Endodermal cell (in vitro differentiated cells): ENCODE data around the gene RASGEF1C. TPM values are rescaled to one million over a fixed set of nuclear protein-coding genes. Genes with fewer than 3 reads are reported as not detected.

Source experiments
- DNase-seq: peaks from one replicate; pipeline ENCODE4 v3.0.0-alpha.2; 2017
- H3K27ac ChIP-seq: 2 replicates; pipeline ENCODE4 v1.5.1; 2013; ENCODE audit warnings: mild to moderate bottlenecking, low read depth, low read length, moderate library complexity
- H3K27me3 ChIP-seq: 2 replicates; pipeline ENCODE4 v1.6.1; 2013; ENCODE audit warnings: mild to moderate bottlenecking, low read length, moderate library complexity; ENCODE audit not compliant: insufficient read depth, control insufficient read depth, poor library complexity, severe bottlenecking
- H3K36me3 ChIP-seq: 2 replicates; pipeline ENCODE4 v1.7.0; 2013; ENCODE audit warnings: mild to moderate bottlenecking, low read length, moderate library complexity; ENCODE audit not compliant: control insufficient read depth, insufficient read depth
- H3K4me1 ChIP-seq: one replicate; pipeline ENCODE4 v1.7.0; 2013; ENCODE audit warnings: low read length; ENCODE audit not compliant: control insufficient read depth, insufficient read depth
- H3K4me3 ChIP-seq: 2 replicates; pipeline ENCODE4 v1.5.1; 2013; ENCODE audit warnings: mild to moderate bottlenecking, low read length, moderate library complexity
- H3K9ac ChIP-seq: 2 replicates; pipeline ENCODE4 v1.6.1; 2013; ENCODE audit warnings: mild to moderate bottlenecking, low read length, moderate library complexity; ENCODE audit not compliant: poor library complexity, severe bottlenecking; ENCODE audit errors: extremely low read depth
- H3K9me3 ChIP-seq: 2 replicates; pipeline ENCODE4 v1.6.1; 2013; ENCODE audit warnings: mild to moderate bottlenecking, low read length, moderate library complexity; ENCODE audit not compliant: control insufficient read depth
- H3K27ac Mint-ChIP-seq: 2 replicates; pipeline ENCODE4 v1.8.0; 2020; ENCODE audit warnings: mixed read lengths
- H3K27me3 Mint-ChIP-seq: 2 replicates; pipeline ENCODE4 v1.8.0; 2021; ENCODE audit warnings: mild to moderate bottlenecking, mixed read lengths; ENCODE audit not compliant: insufficient read depth
- H3K36me3 Mint-ChIP-seq: 2 replicates; pipeline ENCODE4 v1.8.0; 2020; ENCODE audit warnings: low read depth, mixed read lengths
- H3K4me1 Mint-ChIP-seq: 2 replicates; pipeline ENCODE4 v1.8.0; 2020; ENCODE audit warnings: mixed read lengths
- H3K4me3 Mint-ChIP-seq: 2 replicates; pipeline ENCODE4 v1.8.0; 2020; ENCODE audit warnings: mild to moderate bottlenecking, moderate library complexity, mixed read lengths
- H3K9me3 Mint-ChIP-seq: 2 replicates; pipeline ENCODE4 v1.8.0; 2020; ENCODE audit warnings: mild to moderate bottlenecking, mixed read lengths
- WGBS, 2 experiments: methylation state at CpG; one replicate each; pipeline versions ENCODE4 v1.1.5 to v1.1.7; 2013; ENCODE audit warnings: missing lambda C conversion rate in 2 of 2, mixed read lengths in 1 of 2; ENCODE audit not compliant: insufficient coverage in 1 of 2, insufficient read length in 1 of 2; 5-methylcytosine and 5-hydroxymethylcytosine counted together
- total RNA-seq, 2 donors: library from RNA; stranded (reverse); fragmentation: NEBNext Ultra II Directional in 1 of 2; extraction: Animal tissue kit (Norgen Biotek cat#: 25700) in 1 of 2; gene quantifications; 2 replicates in 1 of 2; 3 replicates in 1 of 2; pipeline ENCODE4 v1.2.1, GENCODE V29; 2021
- TF ChIP-seq, protein P1 (sequence below): fragments of 200-600 bp; sonication (generic); conservative IDR thresholded peaks from 2 replicates; pipeline ENCODE4 v1.5.0; 2021; ENCODE audit warnings: antibody characterized with exemption, mild to moderate bottlenecking

RASGEF1C gene
- total RNA-seq, 2 donors from 2014 or later: 0.62 to 0.75 TPM

DNA sequence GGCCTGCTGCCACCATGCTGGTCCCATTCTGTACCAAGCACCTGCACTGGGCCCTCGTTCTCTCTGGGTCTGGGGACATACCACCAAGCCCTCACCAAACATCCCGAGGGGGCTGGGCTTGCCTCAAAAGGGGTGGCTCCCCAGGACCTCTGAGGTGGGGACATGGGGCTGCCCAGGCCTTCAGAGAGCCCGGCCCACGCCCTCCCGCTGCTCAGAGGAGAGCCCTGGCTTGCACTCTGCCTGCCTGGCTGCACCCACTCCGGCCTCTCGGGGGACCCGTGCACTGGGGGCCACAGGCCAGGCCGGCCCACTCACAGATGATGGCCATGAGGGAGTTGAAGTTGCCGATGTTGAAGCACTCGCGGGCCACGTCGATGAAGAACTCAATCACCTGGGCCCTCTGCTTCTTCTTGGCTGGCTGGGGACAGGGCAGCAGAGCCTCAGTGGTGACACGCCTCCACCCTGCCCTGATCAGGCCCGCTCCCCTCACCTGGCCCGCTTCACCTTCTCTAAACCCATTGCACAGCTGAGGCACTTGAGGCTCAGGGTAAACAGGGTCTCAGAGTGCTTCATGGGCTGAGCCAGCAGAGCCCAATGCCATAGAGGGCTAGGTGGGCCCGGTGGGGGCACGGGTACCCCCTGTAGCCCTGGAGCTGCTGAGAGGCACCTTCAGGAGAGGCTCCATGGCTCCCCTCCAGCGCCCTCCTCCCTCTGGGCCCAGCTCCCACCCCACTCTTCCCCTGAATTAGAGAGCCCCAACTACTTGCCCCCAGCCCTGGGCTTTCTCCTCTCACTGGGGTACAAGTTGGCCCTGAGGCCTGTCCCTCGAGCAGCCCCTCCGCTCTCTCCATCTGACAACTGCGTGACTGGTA lies 89.7 kb downstream of the RASGEF1C start:
- no peaks in the 10 kb centered on the region for H3K36me3 Mint-ChIP-seq
- TF ChIP-seq, protein P1, sequence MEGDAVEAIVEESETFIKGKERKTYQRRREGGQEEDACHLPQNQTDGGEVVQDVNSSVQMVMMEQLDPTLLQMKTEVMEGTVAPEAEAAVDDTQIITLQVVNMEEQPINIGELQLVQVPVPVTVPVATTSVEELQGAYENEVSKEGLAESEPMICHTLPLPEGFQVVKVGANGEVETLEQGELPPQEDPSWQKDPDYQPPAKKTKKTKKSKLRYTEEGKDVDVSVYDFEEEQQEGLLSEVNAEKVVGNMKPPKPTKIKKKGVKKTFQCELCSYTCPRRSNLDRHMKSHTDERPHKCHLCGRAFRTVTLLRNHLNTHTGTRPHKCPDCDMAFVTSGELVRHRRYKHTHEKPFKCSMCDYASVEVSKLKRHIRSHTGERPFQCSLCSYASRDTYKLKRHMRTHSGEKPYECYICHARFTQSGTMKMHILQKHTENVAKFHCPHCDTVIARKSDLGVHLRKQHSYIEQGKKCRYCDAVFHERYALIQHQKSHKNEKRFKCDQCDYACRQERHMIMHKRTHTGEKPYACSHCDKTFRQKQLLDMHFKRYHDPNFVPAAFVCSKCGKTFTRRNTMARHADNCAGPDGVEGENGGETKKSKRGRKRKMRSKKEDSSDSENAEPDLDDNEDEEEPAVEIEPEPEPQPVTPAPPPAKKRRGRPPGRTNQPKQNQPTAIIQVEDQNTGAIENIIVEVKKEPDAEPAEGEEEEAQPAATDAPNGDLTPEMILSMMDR: no peak
- Histone ChIP-seq H3K27ac (no peak overlapping the region), H3K9me3 (no peaks in the 10 kb centered on the region), H3K4me1 (no peaks in the 10 kb centered on the region), H3K27me3 (no peaks in the 10 kb centered on the region), H3K9ac (no peak overlapping the region), H3K36me3 (no peaks in the 10 kb centered on the region), H3K4me3 (no peak overlapping the region)
- H3K27ac Mint-ChIP-seq: no peak overlapping the region
- peaks cover 3% of the 10 kb centered on the region for H3K4me1 Mint-ChIP-seq
- no peak overlapping the region for H3K4me3 Mint-ChIP-seq
- WGBS, 2 experiments: 92 to 96% methylated on average over 15 to 23 of the region's 23 CpGs
- no peaks in the 10 kb centered on the region for H3K9me3 Mint-ChIP-seq
- H3K27me3 Mint-ChIP-seq: no peaks in the 10 kb centered on the region
- peak; percentile 43 for DNase-seq

DNA sequence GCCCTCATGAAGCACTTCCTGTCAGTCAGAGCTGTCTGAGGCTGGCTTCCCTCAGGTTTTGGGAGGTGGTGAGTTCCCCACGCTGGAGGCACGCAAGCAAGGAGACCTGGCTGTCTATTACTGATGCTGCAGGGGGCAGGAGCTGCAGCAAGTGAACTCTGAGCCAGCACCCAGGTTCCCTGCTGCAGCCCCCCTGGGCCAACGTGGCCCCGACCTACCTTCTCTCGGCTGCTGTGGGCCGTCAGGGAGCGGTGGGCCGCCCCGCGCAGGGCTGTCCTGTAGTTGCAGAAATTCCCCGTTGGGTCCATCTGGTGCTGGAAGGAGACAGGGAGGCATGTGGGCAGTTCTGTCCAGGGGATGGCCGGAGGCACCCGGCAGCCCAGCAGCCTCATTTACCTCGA lies 90.6 kb downstream of the RASGEF1C start:
- Mint-ChIP-seq H3K4me3 (no peak overlapping the region), H3K27me3 (no peaks in the 10 kb centered on the region), H3K4me1 (no peaks in the 10 kb centered on the region), H3K36me3 (no peaks in the 10 kb centered on the region), H3K9me3 (no peaks in the 10 kb centered on the region), H3K27ac (no peak overlapping the region)
- DNase-seq: peak; percentile 42
- Histone ChIP-seq H3K27me3 (no peaks in the 10 kb centered on the region), H3K27ac (no peak overlapping the region), H3K9me3 (no peaks in the 10 kb centered on the region), H3K36me3 (no peaks in the 10 kb centered on the region), H3K9ac (no peak overlapping the region), H3K4me1 (no peaks in the 10 kb centered on the region), H3K4me3 (no peak overlapping the region)
- TF ChIP-seq, protein P1: no peak
- 92 to 95% methylated on average over 14 of the region's 14 CpGs for WGBS, 2 experiments

GRCh38 chr5:180117000-180117725 lies 91.8 kb downstream of the RASGEF1C start:
- WGBS, 2 experiments: 90 to 91% methylated on average over 11 to 14 of the region's 14 CpGs
- no peaks in the 10 kb centered on the region for H3K36me3 Mint-ChIP-seq
- no peaks in the 10 kb centered on the region for H3K4me1 Mint-ChIP-seq
- Histone ChIP-seq H3K36me3 (no peaks in the 10 kb centered on the region), H3K9me3 (no peaks in the 10 kb centered on the region), H3K27me3 (no peaks in the 10 kb centered on the region), H3K9ac (no peak overlapping the region), H3K27ac (no peak overlapping the region), H3K4me1 (no peaks in the 10 kb centered on the region), H3K4me3 (no peak overlapping the region)
- no peaks in the 10 kb centered on the region for H3K9me3 Mint-ChIP-seq
- TF ChIP-seq, protein P1: peak; percentile 42
- H3K27me3 Mint-ChIP-seq: no peaks in the 10 kb centered on the region
- no peak overlapping the region for H3K4me3 Mint-ChIP-seq
- H3K27ac Mint-ChIP-seq: no peak overlapping the region
- DNase-seq: peak; percentile 65
